ENCODE measurements around the gene ZAP70.

The ZAP70 gene

GRCh38 chr2:97747716-97748115 is 34.3 kb downstream of the ZAP70 start:
- in situ Hi-C loops (cut with MboI; ENCODE audit: low sequenced_read_pairs) = no loop called here

GRCh38 chr2:97749581-97749980 is 36.2 kb downstream of the ZAP70 start:
- in situ Hi-C loops (cut with MboI; ENCODE audit: low sequenced_read_pairs) = no loop called here

- in situ Hi-C loops (cut with MboI; ENCODE audit: low sequenced_read_pairs) = no loop called here
These were observed 36.6 kb downstream of the ZAP70 start for GRCh38 chr2:97750017-97750416.

- in situ Hi-C loops (cut with MboI; ENCODE audit: low sequenced_read_pairs) = no loop called here
These were observed 38.4 kb downstream of the ZAP70 start for GRCh38 chr2:97751752-97752151.

- in situ Hi-C loops (cut with MboI; ENCODE audit: low sequenced_read_pairs) = no loop called here
These were observed 39.3 kb downstream of the ZAP70 start for GRCh38 chr2:97752342-97753334.

GRCh38 chr2:97754690-97755346 is 41.4 kb downstream of the ZAP70 start:
- in situ Hi-C loops (cut with MboI; ENCODE audit: low sequenced_read_pairs) = no loop called here

GRCh38 chr2:97755491-97755890 is 42.1 kb downstream of the ZAP70 start:
- in situ Hi-C loops (cut with MboI; ENCODE audit: low sequenced_read_pairs) = no loop called here

GRCh38 chr2:97757062-97757461 is 43.7 kb downstream of the ZAP70 start:
- in situ Hi-C loops (cut with MboI; ENCODE audit: low sequenced_read_pairs) = no loop called here

GRCh38 chr2:97758131-97758705 is 44.8 kb downstream of the ZAP70 start:
- in situ Hi-C loops (cut with MboI; ENCODE audit: low sequenced_read_pairs) = no loop called here

- in situ Hi-C loops (cut with MboI; ENCODE audit: low sequenced_read_pairs) = no loop called here
These were observed 46.5 kb downstream of the ZAP70 start for GRCh38 chr2:97759727-97760407.

GRCh38 chr2:97760480-97761049 is 47.2 kb downstream of the ZAP70 start:
- in situ Hi-C loops (cut with MboI; ENCODE audit: low sequenced_read_pairs) = no loop called here

GRCh38 chr2:97761192-97761591 is 47.8 kb downstream of the ZAP70 start:
- in situ Hi-C loops (cut with MboI; ENCODE audit: low sequenced_read_pairs) = no loop called here

- in situ Hi-C loops (cut with MboI; ENCODE audit: low sequenced_read_pairs) = no loop called here
These were observed 49.9 kb downstream of the ZAP70 start for GRCh38 chr2:97763176-97763845.

- in situ Hi-C loops (cut with MboI; ENCODE audit: low sequenced_read_pairs) = no loop called here
These were observed 51.3 kb downstream of the ZAP70 start for GRCh38 chr2:97764559-97765263.

GRCh38 chr2:97765933-97766332 is 52.6 kb downstream of the ZAP70 start:
- in situ Hi-C loops (cut with MboI; ENCODE audit: low sequenced_read_pairs) = no loop called here

GRCh38 chr2:97766567-97766966 is 53.2 kb downstream of the ZAP70 start:
- in situ Hi-C loops (cut with MboI; ENCODE audit: low sequenced_read_pairs) = no loop called here

GRCh38 chr2:97769308-97769707 is 55.9 kb downstream of the ZAP70 start:
- in situ Hi-C loops (cut with MboI; ENCODE audit: low sequenced_read_pairs) = no loop called here

GRCh38 chr2:97769711-97770110 is 56.3 kb downstream of the ZAP70 start:
- in situ Hi-C loops (cut with MboI; ENCODE audit: low sequenced_read_pairs) = no loop called here

- in situ Hi-C loops (cut with MboI; ENCODE audit: low sequenced_read_pairs) = no loop called here
These were observed 57.1 kb downstream of the ZAP70 start for GRCh38 chr2:97770445-97770844.

- in situ Hi-C loops (cut with MboI; ENCODE audit: low sequenced_read_pairs) = no loop called here
These were observed 61.0 kb downstream of the ZAP70 start for GRCh38 chr2:97774425-97774824.

All from HL-60/S4 treated with retinoic acid at 250 ng/mL for 4 days and 3 days (cell line).